GM12891 (cell line): ENCODE measurements around the gene USP9X. TPM values are rescaled to one million over a fixed set of nuclear protein-coding genes. Genes with fewer than 3 reads are reported as not detected.

Experiments used
- DNase-seq: peaks from one replicate; pipeline ENCODE4 v3.0.0; 2011; ENCODE audit warnings: low spot score; ENCODE audit not compliant: insufficient read length
- FAIRE-seq: peaks from 2 replicates; lab custom pipeline; 2011; peaks lifted over from hg19 to GRCh38; lab: Jason Lieb, UNC
- PAX5 ChIP-seq: IDR thresholded peaks from 2 replicates; pipeline ENCODE4 v1.6.1; 2011; ENCODE audit warnings: low read length, moderate library complexity, mild to moderate bottlenecking; ENCODE audit not compliant: insufficient read depth, severe bottlenecking
- POLR2A ChIP-seq: IDR thresholded peaks from 2 replicates; pipeline ENCODE4 v1.6.1; 2011; ENCODE audit warnings: low read depth, low read length, control low read depth
- POLR2AphosphoS5 ChIP-seq: IDR thresholded peaks from 2 replicates; pipeline ENCODE4 v1.6.1; 2011; ENCODE audit warnings: low read depth, low read length, control low read depth
- POU2F2 ChIP-seq: IDR thresholded peaks from 2 replicates; pipeline ENCODE4 v1.6.1; 2011; ENCODE audit warnings: low read depth, mild to moderate bottlenecking, control low read depth, low read length, moderate library complexity
- SPI1 ChIP-seq: IDR thresholded peaks from 2 replicates; pipeline ENCODE4 v1.6.1; 2011; ENCODE audit warnings: low read depth, low read length, control low read depth
- TAF1 ChIP-seq: IDR thresholded peaks from 2 replicates; pipeline ENCODE4 v1.6.1; 2011; ENCODE audit warnings: low read depth, low read length, control low read depth
- polyA plus RNA-seq: library from polyadenylated mRNA; unstranded; fragments of >200 nt; gene quantifications from one replicate; pipeline ENCODE4 v1.2.1, GENCODE V29; 2012; ENCODE audit warnings: low read depth, missing spikeins, inconsistent platforms; ENCODE audit not compliant: missing spikeins

The USP9X gene, protein sequence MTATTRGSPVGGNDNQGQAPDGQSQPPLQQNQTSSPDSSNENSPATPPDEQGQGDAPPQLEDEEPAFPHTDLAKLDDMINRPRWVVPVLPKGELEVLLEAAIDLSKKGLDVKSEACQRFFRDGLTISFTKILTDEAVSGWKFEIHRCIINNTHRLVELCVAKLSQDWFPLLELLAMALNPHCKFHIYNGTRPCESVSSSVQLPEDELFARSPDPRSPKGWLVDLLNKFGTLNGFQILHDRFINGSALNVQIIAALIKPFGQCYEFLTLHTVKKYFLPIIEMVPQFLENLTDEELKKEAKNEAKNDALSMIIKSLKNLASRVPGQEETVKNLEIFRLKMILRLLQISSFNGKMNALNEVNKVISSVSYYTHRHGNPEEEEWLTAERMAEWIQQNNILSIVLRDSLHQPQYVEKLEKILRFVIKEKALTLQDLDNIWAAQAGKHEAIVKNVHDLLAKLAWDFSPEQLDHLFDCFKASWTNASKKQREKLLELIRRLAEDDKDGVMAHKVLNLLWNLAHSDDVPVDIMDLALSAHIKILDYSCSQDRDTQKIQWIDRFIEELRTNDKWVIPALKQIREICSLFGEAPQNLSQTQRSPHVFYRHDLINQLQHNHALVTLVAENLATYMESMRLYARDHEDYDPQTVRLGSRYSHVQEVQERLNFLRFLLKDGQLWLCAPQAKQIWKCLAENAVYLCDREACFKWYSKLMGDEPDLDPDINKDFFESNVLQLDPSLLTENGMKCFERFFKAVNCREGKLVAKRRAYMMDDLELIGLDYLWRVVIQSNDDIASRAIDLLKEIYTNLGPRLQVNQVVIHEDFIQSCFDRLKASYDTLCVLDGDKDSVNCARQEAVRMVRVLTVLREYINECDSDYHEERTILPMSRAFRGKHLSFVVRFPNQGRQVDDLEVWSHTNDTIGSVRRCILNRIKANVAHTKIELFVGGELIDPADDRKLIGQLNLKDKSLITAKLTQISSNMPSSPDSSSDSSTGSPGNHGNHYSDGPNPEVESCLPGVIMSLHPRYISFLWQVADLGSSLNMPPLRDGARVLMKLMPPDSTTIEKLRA (N-terminal part only)
- 12.6 TPM for polyA plus RNA-seq

DNA sequence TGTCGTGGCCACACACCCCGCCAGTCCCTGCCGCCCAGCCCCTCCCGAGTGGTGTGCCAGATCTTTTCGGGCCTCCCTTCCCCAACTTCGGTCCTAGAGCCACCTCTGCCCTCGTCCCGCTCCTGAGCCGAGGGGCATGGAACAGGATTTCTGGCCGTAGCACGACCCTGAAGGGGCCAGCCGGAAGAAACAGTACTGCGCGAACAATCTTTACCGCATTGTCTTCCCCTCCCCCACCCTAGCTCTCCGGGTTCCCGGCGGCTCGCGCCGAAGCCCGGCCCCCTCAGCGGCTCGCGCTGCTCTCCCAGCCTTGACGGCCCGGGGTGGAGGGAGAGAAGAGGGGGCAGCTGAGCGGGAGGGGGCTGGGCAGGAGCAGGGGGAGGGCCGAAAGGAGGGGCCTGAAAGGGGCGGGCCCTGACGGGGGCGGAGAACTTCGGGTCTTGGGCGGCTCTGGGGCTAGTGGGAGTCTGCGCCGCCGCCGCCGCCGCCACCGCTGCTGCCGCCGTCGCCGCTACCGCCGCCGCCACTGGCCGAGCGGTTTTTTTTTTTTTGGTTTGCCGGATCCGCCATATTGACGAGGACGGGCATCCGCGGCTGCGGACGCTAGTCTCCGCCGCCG, at the start of gene USP9X:
TSS of gene USP9X (plus strand) at position 553 of the 619 bp plus-strand sequence. CDS start 38,184 bp downstream, outside the sequence.
- peak; percentile 38 for DNase-seq
- FAIRE-seq: no peak
- no peak for TF ChIP-seq POLR2AphosphoS5
- TF ChIP-seq PAX5: no peak
- TF ChIP-seq SPI1: no peak
- no peak for TF ChIP-seq POU2F2
- TF ChIP-seq POLR2A: peak; percentile 14
- TF ChIP-seq TAF1: peak; percentile 70

GRCh38 chrX:41035582-41035981, 49.7 kb upstream of the USP9X start:
- TF ChIP-seq PAX5: no peak
- no peak for TF ChIP-seq SPI1
- TF ChIP-seq POU2F2: no peak
- no peak for TF ChIP-seq POLR2A
- no peak for TF ChIP-seq TAF1
- DNase-seq: no peak
- FAIRE-seq: no peak

- DNase-seq: no peak
- TF ChIP-seq POU2F2 (no peak), POLR2AphosphoS5 (no peak), POLR2A (no peak), SPI1 (no peak), PAX5 (no peak), TAF1 (no peak)
- no peak for FAIRE-seq
Observed at GRCh38 chrX:41036668-41037326, 48.4 kb upstream of the USP9X start.

- no peak for FAIRE-seq
- DNase-seq: no peak
- no peak for TF ChIP-seq POU2F2
- TF ChIP-seq POLR2AphosphoS5: no peak
- TF ChIP-seq SPI1: no peak
- no peak for TF ChIP-seq PAX5
Observed at GRCh38 chrX:41043196-41043595, 42.0 kb upstream of the USP9X start.

GRCh38 chrX:41043674-41044345, 41.4 kb upstream of the USP9X start:
- no peak for TF ChIP-seq SPI1
- TF ChIP-seq POU2F2: no peak
- no peak for TF ChIP-seq POLR2AphosphoS5
- no peak for TF ChIP-seq POLR2A
- no peak for TF ChIP-seq TAF1
- no peak for TF ChIP-seq PAX5
- FAIRE-seq: no peak

DNA sequence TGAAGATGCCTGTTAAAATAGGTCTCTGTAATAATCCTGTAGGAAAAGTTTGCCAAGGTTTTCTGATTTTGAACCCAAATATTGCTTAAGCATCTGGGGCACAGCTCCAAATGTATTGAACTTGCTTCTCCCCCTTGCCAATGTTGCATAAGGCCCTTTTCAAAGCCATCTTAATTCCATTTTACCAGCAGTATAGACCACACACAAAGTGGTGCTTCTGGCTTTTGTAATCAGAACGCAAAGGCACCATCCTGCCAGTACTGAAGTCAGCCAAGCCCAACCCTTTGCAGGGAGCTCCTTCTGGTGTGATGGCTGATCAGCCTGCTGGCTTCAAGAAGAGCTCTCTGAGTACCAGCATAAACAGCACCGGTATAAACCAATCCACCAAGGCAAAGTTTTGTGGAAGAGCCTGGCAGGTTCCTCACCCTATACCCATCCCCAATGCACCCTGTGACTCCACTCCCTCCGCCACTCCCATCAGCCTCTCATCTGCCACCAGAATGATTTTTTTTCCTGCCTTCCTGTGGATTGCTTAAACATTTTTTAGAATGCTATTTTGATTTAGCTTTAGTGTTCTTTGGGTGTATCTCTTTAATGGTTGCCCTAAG, 39.2 kb upstream of the USP9X start:
- FAIRE-seq (peak; percentile 35), DNase-seq (no peak)
- TF ChIP-seq POU2F2: no peak
- TF ChIP-seq POLR2A: no peak
- no peak for TF ChIP-seq POLR2AphosphoS5
- no peak for TF ChIP-seq SPI1
- no peak for TF ChIP-seq PAX5
- no peak for TF ChIP-seq TAF1

More at GRCh38 chrX:41043674-41044345, 41.4 kb upstream of the USP9X start:
- DNase-seq: no peak

GRCh38 chrX:41047878-41048534, 37.2 kb upstream of the USP9X start:
- FAIRE-seq: no peak
- DNase-seq: no peak
- no peak for TF ChIP-seq POLR2A
- no peak for TF ChIP-seq POLR2AphosphoS5
- no peak for TF ChIP-seq PAX5
- no peak for TF ChIP-seq TAF1
- TF ChIP-seq POU2F2: no peak
- no peak for TF ChIP-seq SPI1
